GM21576 (cell line): ENCODE data around the gene MAGEF1.

Source experiments
- ATAC-seq: cut with Tn5 transposase; IDR thresholded peaks from one replicate; pipeline ENCODE4 v1.9.1; 2021; ENCODE audit warnings: mild to moderate bottlenecking, moderate library complexity; ENCODE audit not compliant: unreplicated experiment

Gene MAGEF1, protein sequence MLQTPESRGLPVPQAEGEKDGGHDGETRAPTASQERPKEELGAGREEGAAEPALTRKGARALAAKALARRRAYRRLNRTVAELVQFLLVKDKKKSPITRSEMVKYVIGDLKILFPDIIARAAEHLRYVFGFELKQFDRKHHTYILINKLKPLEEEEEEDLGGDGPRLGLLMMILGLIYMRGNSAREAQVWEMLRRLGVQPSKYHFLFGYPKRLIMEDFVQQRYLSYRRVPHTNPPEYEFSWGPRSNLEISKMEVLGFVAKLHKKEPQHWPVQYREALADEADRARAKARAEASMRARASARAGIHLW

DNA sequence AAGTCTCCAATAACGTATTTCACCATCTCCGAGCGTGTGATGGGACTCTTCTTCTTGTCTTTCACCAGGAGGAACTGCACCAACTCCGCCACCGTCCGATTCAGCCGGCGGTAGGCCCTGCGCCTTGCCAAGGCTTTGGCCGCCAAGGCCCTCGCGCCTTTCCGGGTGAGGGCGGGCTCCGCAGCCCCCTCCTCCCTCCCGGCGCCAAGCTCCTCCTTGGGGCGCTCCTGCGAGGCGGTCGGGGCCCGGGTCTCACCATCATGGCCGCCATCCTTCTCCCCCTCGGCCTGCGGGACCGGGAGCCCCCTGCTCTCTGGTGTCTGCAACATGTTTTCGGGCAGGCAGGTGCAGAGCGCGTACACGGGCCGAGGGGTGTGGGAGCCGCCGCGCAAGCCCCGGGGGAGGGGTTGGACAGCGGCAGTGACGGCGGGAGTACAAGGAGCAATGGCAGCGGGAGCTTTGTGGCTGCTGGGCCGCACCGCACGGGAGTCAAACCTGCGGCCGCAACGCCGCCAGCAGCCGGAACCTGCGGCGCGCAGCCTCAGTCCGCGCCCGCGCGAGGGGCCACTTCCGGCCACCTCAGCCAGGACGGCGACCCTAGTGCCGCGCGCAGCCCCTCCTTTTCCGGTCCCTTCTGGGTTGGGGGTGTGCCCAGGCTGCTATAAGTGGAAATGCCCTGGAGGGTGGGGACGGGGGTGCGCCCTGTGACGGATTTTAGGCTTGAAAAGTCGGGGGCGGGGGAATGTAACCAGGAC lies at the start of gene MAGEF1:
Gene MAGEF1, minus strand, starts transcription at position 572 of the 755 bp plus-strand sequence. Its CDS starts 243 bp downstream, at position 329.
- peak; percentile 72 for ATAC-seq

DNA sequence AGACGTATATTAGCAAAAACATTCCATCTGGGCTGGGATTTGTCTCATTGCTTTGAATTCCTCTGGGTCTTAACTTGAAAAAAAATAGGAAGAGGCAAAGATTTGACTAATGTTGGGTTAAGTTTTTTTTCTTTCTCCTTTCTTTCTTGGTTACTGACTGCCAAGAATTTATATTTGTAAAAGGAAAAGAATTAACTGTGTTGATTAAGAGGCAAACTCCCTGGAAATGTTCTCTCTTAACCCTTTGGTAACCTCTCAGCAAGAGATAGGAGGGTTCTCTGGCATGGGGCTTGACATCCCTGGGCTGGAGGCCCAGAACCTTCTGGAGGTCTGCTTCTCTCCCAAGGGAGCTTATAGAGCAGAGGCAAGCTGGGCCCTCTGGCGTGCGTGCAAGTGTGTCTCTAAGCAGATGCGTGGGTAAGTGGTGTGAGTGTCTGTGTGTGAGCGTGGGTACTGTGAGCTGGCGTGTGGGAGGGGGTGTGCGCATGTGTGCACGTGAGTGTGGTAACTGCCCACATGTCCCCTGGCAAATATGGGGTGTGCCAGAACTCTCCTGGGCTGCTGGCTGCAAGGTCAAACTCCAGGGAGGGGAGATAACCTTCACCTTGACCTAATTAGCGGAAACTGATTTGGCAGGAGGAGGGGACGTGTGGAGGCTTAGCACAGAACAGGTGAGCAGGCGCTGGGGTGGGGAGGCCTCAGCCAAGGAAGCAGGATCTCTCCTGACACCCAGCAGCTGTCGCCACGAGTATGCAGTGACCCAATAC lies 49.4 kb upstream of the MAGEF1 start:
- no peak for ATAC-seq

DNA sequence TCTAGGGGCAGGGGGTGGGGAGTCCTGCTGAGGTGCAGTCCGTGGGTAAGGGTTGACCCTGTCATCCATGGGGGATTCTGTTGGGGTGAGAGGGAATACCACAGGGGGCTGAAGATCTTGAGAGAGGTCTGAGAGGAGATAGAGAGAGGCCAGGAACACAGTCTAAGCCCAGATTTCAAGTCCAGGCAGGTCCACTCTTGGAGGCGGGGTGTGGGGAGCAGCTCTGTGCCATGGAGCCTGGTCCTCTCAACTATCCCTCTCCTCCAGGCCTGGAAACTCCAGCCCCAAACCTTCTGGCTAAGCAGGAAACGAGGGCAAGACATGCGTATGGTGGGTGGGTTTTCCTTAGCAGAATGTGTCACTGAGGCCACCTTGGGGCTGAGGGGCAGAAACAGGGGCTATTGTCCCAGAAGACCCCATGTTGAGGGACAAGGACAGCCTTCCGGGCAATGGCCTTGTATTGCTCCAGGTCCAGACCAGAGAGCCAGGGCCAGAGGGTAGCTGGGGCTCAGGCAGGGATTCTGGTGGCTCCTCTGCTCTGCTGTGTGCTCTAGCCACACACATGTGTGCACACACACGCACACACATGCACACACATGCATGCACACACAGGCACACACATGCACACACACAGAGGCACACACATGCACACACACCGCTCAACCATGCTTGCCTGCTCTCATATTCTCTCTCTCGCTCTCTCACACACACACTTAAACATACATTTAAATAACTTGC lies 48.6 kb upstream of the MAGEF1 start:
- ATAC-seq: no peak

DNA sequence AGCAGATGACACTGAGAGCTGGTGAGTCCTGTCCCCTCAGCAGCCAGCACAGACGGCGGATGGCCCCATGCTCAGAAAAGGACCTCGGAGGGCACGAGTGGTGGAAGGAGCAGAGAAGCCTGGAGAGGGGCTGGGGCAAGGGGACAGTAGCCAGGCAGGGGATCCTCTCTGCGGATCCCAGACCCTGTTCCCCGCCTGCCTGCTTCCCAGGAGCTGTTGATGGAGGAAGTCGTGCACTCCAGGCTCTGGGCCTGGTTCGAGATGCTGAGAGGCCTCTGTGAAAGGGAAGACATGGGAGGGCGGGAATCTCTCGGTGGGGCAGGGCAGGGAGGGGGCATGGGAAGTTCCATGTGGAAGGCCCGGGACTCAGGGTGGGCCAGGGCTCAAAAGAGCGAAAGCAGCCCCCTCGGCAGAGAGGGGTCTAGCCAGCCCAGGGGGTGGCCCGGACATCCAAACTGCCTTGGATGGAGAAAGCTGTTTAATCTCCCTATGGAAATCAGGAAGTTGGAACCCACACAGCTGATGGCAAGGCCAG lies 47.9 kb upstream of the MAGEF1 start:
- no peak for ATAC-seq

DNA sequence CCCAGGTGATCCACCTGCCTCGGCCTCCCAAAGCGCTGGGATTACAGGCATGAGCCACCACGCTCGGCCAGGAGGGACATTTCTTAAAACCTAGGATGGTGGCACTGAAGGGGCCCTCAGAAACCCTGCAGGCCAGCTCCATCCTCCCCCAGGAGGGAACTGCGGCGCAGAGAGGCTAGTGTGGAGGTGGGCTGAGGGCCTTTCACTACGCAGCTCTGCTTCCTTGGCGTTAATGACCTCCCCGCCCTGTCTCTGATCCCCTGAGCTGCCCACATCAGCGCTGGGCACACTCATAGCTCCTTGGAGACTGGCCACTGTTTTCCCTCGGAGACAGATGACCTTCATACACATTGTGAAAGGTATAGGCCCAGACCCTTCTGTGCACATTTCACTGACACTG lies 46.2 kb upstream of the MAGEF1 start:
- ATAC-seq: no peak

DNA sequence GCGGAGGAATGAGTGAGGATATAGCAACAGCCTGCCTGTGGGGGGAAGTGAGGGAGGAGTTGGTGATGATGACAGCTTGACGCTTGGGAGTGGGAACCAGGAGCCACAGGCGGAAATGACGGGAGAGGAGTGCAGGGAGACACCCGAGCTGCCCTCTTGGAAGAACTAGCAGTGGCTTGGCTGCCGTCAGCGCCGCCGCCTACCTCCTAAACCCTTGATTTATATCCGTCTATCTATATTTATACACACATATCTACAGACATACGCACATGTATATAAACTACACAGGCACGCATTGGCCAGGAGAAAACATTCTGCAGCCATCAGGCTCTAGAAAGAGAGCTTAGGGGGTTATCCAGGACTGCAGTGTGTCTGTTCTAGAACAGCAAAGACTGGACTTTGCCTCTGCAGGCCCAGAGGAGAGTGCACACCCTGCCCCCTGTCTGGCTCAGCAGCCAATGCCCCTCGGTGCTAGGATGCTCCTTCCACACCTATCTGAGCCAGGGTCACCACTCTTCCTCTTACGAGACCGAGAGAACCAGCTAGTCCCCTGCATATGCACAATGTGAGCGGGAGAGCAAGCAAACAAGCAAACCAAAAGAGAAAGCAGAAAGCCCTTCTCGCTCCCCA lies 45.3 kb upstream of the MAGEF1 start:
- no peak for ATAC-seq

DNA sequence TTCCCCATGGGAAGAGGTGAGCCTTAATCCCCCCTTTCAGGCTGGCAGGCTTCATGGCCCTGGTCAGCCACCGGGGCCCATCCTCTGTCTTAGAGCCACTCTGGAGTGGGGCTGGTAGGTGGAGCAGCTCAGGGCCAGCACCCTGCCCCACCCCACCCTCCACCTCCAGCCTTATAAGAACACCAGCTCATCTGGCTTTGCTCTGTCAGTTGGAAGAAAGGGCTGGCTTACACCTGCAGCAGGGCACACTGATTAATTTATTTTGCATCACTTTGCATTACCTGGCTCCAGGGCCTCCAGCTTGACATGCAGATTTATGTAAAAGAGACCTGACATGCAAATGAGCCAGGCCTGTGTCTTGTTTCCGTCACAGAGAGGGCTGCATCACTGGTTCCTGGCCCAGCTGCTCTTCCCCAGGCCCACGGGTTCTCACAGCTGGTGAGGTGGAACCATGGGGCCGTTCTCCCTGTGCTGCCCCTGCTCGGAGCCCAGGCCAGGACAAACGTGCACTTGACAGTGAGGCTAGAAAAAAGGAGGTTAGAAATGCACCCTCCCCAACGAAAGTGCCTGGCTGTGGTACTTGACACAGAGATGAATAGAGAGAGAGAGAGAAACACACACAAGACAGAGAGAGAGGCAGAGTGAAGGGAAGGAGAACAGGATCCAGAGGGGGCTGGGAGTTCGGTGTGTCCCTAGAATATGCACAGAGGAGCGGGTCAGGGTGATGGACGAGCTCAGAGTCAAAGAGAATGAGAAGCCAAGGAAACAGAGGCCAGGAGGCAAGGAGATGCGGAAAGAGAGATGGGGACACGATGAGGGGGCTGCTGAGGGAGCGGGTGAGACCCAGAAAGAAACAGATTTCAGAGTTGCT lies 44.5 kb upstream of the MAGEF1 start:
- no peak for ATAC-seq

DNA sequence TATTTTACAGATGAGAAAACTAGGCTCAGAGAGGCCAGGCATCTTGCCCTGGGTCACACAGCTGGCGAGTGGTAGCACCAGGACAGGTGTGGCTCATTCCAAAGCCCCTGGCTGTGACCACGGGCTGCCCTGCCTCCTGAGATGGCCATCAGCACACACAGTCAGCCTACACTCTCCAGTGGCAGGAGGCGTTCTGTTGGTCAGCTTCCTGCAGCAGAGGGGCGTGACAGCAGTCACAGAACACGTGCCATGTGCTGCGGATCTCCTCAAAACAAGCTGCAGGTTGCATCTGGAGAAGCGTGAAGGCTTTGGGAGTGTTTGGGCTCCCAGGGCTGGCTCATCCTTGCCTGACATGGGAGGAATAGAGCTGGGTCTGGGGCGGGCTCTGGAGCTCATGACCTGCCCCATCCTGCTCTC lies 43.5 kb upstream of the MAGEF1 start:
- no peak for ATAC-seq

DNA sequence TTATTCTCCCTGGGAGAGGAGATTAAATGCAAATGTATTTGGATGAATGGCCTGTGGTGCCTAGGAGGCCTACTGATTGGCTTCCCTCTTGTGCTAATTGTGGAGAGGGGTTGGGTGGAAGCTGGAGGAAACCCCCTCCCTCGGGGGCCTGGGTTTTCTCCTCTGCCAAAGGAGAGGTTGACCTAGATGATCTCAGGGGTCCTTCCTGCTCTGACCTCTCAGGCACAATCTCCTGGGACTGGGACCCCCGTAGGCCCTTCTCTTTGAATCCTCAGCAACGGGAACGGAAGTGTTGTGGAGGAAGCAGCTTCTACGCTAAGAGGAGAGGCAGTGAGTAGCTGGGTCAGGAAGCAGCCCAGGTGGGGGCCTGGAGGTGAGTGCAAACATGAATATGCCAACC lies 40.5 kb upstream of the MAGEF1 start:
- ATAC-seq: no peak

DNA sequence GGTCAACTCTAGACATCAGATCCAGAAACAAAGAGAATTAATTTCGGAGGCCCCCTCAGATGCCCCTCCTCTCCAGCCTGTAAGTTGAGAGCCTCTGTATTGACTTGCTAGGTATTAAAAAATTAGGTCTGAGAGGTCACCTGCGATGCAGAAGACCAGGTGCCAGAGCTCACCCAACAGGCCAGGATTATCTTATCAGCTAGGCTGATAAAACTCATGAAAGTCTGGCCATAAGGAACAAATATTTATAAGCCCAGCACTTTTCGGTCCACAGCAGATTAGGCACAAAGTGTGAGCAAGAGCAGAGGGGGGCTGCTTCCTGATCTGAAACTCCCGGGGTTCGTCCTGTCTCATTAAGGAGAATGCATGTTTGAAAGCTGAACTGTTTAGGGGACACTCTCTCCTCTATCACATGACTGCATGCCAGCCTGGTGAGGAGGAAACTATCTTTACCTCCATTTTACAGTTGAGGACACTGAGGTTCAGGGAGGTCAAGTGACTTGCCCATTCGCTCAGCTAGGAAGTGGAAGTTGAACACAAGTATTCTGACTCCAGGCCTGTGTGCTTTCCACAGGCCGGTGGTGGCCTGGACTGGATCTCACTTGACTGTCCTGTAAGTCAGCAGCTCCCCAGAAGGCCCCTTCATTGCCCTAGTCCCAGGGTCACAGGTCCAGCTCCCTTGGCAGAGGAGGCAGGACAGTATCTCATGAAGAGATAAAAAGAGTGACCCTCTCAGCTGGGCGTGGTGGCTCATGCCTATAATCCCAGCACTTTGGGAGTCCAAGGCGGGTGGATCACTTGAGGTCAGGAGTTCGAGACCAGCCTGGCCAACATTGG lies 39.6 kb upstream of the MAGEF1 start:
- ATAC-seq: no peak

DNA sequence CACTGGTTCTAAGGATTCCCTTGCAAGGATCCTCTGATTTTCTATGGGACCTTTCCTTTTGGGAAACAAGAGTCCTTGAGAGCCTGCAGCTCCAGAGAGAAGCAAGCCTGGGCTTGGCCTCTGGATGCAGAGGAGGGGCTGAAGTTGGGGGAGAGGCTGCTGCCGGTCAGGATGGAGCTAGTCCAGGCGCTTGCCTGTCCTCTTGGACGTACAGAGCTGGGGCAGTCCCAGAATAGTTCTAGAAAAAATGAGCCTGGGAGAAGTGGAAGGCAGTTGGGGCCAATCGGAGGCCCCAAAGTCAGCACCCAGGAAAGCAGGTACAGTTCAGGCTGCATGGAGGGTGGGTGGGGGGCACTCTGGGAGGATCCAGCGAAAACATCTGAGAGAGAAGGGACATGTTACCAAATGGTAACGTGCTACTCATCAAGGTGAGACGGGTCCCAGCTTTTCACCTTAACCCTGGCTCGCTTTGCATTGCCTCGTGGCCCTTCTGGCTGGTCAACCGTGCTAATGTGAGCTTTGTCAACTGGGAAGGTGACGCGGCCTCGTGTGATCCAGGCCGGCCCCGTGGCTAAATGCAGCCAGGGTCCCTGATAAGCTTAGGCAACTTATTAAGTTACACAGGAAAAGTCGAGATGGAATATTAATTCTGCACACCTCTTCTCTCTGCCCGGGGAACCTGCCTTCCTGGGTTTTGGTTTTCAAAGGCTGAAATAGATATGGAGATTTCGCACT lies 38.7 kb upstream of the MAGEF1 start:
- ATAC-seq: no peak

DNA sequence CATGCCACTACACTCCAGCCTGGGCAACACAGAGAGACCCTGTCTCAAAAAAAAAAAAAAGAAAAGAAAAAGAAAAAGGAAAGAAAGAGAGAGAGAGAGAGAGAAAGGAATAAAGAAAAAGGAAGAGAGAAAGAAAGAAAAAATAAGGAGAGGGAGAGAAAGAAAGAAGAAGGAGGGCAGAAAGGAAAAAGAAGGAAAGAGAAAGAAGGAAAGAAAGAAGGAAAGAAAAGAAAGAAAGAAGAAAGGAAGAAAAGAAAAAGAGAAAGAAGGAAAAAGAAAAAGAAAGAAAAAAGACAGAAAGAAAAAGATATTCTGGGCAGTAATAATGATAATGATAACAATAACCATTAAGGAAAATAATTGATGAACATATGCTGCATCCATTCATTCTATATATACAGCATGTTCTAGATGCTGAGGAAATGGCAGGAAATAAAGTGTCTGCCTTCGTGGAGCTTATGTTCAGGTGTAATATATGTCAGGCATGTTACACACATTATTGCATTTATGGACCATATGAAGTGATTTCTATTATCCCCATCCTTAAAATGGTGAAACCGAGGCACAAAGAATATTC lies 37.4 kb upstream of the MAGEF1 start:
- no peak for ATAC-seq

DNA sequence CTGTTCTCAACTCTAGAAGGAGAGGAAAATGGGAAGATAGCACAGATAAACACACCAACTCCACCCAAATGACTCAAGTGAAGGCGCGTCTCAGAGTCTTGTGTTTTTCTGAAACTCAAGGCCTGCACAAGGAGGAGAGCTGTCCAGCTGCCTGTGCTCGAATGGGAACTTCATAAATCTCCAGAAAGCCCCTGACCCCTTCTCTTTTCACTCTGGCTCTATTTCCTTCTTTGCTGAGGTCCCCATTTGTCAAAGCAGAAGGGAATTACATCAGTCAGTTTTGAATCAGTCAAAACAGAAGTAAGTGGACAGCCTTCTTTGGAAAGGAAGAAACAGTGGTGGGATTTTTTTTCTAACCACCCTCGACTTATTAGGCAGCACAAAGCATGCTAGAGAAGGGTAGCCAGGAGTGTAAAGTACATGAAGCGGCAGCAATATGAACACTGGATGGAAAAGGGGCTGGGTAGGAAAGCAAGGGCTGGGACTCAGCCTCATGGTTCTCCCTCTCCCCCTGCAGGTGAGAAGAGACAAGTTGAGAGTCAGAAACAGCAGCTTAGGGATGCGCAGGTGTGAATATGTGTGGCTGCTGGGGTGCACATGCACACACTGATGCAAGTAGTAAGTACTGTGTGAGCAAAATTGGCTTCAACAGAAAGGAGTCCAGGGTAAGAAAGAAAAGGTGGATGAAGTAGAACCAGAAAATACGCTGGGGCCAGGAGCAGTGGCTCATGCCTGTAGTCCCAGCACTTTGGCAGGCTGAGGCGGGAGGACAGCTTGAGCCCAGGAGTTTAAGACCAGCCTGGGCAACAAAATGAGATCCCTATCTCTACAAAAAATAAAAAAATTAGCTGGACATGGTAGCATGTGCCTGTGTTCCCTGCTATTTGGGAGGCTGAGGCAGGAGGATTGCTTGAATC lies 36.6 kb upstream of the MAGEF1 start:
- ATAC-seq: peak; percentile 65

DNA sequence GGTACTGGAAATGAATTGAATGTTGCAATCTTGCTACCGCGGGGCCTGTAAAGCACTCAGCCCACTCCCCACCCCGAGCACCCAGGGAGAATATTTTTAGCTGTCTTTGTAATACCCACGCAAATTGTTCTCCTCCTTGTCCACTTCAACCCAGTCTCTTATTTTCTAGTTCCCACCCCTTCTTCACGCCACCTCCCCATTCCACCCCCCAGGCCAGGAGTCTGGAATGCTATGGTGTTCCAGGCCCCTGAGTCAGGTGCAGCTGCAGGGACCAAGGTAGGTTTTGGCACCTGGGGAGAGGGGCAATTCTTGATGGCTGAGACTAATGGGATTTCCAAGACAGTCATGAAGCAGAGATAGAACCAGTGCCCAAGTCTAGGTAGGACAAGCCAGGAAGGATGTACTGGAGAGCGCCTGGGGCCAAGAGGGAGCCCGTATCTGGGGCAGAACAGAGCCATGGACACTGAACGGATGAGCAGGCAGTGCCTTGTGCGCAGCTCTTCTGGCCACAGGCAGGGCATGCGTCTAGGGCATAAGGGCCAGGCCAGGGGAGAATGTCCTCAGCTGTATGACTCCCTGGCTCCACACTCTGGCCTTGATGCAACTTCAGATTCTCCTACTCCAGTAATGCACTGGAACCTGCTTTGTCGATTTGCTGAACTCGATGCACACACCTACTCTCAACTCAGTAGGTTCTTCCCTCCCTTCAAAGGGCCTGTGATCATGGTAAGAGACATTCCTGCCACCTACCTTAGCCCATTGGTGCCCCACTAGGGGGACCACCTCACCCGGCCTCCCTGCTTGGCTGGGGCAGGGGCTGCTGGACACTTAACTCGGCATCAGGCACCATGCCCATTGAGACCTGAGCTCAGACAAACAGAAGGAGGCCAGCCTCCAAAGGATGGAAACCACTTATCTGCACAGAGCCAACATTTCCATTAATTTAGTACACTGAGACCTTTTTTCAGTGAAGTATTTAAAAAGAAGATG lies 34.6 kb upstream of the MAGEF1 start:
- ATAC-seq: no peak

DNA sequence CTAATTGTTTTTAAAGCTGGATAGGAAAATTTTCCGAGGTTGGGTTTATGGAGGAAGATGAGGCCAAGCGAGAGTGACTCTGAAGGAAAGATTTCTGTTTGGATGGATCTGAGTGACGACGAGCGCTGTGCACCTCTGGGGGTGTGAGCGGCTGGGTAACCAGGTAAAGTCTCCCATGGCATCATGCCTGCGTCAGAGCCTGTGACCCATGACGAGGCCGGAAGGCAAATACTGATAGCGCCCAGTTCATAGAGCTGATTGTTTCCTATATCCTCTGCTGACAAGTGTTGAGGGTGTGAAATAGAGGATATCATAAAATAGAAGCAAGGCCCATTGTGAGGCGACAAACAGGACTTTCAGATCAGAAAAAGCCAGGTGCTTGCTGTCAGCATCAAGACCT lies 33.7 kb upstream of the MAGEF1 start:
- no peak for ATAC-seq
